K562 treated with DMSO at 1 percent for 12 hours (cell line): ENCODE data around the gene CCDC88A. TPM values are rescaled to one million over a fixed set of nuclear protein-coding genes. Genes with fewer than 3 reads are reported as not detected.

ENCODE experiments used
- total RNA-seq: library from RNA; unstranded; fragments of 300-600 nt; gene quantifications from 2 replicates; pipeline ENCODE4 v1.2.3, GENCODE V29; 2022; ENCODE audit not compliant: insufficient read depth

Gene CCDC88A
- total RNA-seq: 14.3 and 39.8 TPM in 2 replicates

GRCh38 chr2:55419679-55420438 is at the start of gene CCDC88A:
TSS of gene CCDC88A (minus strand) at chr2:55419856. CDS start at chr2:55419079, 777 bp downstream.

GRCh38 chr2:55268907-55269644 is 150.6 kb downstream of the CCDC88A start, which contains the start of gene MTIF2:
TSS of gene MTIF2 (minus strand) at chr2:55269231. CDS start at chr2:55263858, 5,373 bp downstream.

Other genes with a start within 250 kb of the CCDC88A start
- gene CLHC1, start 187.6 kb downstream of the CCDC88A start, total RNA-seq: 1.6 TPM in 1 of 2 replicates, not detected in the other
- 1,483 and 2,072 TPM in 2 replicates for gene RPS27A, start 187.2 kb downstream of the CCDC88A start, total RNA-seq
- 23.5 and 46.9 TPM in 2 replicates for gene MTIF2, start 150.6 kb downstream of the CCDC88A start, total RNA-seq
- 21.8 TPM in 2 replicates for gene CFAP36, start 99.9 kb upstream of the CCDC88A start, total RNA-seq
- 10.3 and 36.8 TPM in 2 replicates for gene PPP4R3B, start 197.8 kb upstream of the CCDC88A start, total RNA-seq